Lower leg skin (tissue), 3 donors: ENCODE measurements around the gene GPRC5D.

Source experiments
- CTCF ChIP-seq, 3 donors: fragments of 450-650 bp; IDR thresholded peaks; one replicate each; pipeline ENCODE4 v1.5.1; 2016; ENCODE audit warnings: antibody characterized with exemption in 3 of 3, mild to moderate bottlenecking in 3 of 3, moderate library complexity in 2 of 3
- POLR2A ChIP-seq, 2 donors: fragments of 450-650 bp; IDR thresholded peaks; one replicate each; pipeline ENCODE4 v1.6.1; 2016 to 2017; ENCODE audit warnings: antibody characterized with exemption in 2 of 2, mild to moderate bottlenecking in 1 of 2, moderate library complexity in 1 of 2

- TF ChIP-seq CTCF (IDR thresholded peaks at IDR 0.05) (no peak), POLR2A (IDR thresholded peaks at IDR 0.05) (no peak)
Measured at GRCh38 chr12:12996209-12996608, 44.2 kb upstream of the GPRC5D start.
